ENCODE measurements around the gene CWC25.

CWC25 gene

DNA sequence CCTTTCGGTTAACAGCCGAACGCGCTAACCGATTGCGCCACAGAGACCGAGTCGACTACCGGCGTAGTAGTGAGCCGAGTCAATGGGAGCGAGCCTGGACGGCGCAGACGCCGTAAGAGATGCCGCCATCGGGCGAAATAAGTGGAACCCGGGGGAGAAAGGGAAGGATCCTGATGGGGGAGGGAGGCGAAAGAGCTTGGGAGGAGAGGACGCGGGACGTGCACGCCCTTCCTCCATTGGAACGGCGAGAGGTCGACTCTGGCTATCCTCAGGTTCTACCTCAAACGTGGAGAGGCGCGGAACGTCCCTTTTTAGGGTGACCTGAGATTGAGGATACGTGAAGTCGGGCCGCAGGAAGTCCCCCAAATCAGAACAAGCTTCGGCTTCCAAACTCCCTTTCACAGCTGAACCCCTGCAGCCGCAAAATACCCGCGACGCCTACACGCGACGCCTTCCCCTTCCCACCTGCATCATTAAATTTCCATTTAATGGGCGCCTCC lies 73.3 kb downstream of the CWC25 start:
- peak; percentile 71 for DNase-seq (ENCODE audit: extremely low read depth, low read depth)
- TF ChIP-seq CTCF (IDR thresholded peaks at IDR 0.05; ENCODE audit: low read depth, low read length): no peak

DNA sequence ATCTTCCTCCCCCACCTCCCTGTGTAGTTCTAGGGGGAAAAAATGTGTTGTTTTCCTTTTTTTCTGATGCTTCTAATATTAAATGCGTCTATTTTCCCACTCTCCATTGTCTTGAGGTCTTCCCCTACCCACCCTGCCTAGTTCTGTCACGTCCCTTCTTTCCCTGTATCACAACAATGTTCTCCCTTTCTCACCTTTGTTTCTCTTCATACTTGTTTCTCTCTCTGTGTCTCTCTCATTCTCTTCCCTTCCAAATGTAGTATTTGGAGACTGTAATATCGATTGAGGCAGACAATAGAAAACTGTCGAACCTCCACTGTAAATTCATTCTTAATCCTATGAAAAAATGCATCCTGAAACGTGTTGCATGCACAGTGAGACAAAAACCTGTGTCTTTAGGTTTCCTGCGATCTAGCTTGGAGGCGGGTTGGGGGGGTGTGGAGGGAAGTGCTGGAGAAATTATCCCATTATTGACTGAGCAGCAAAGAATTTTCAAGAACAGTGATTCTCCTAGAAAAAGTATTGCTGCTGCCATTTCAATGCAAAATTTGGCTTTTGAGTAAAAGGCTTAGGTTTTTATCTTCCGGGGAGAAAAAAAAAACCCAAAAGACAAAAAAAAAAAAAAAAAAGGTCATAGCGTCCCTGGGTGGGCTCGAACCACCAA lies 73.8 kb downstream of the CWC25 start:
- no peak for TF ChIP-seq CTCF (IDR thresholded peaks at IDR 0.05; ENCODE audit: low read depth, low read length)
- DNase-seq (ENCODE audit: extremely low read depth, low read depth): no peak

Data from AG09319 (cell line).